ENCODE measurements around the gene AATF.

The AATF gene

DNA sequence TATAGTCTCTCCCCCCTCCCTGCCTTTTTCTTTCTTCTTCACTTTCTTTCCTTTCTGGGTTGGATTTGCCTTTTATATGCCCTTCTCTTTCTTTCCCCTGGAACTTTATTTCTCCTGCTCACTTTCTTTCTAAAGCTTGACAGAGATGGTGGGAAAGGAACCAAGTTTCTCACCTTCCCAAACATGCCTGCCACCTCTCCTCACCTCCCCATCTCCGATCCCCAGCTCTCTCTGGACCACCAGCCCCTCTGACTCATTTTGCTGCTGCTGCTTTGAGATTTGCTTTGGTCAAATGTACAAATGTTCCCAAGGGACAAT is 18.2 kb upstream of the AATF start:
- DNase-seq (ENCODE audit: low read depth) = no peak

DNA sequence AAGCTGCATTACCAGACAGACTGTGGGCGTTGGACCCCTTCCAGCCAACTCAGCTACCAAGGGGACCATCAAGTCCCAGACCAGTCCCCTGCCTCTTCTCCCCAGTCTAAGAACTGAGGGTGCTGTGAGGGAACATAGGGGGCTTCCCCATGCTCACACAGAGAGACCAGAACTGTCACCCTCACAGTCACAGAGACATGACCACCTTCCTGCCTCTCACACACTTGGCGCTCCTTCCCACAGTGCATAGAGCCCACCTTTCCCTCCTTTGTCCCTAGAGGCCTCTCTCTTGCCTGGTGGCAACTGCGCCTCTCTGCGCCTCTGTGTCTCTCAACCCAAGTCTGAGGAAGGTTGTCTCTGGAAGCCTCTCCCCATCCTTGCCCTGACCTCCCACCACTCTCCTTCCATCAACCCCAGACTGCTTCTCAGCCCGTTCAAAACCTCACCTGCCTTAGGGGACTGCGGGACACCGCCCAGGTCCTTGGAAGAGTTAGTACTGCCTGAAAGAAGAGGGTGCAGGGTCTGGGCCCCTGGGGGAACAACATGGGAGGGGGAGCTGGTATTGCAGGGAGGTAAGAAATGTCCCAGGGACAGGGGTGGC is 17.6 kb upstream of the AATF start:
- DNase-seq (ENCODE audit: low read depth) = no peak

DNA sequence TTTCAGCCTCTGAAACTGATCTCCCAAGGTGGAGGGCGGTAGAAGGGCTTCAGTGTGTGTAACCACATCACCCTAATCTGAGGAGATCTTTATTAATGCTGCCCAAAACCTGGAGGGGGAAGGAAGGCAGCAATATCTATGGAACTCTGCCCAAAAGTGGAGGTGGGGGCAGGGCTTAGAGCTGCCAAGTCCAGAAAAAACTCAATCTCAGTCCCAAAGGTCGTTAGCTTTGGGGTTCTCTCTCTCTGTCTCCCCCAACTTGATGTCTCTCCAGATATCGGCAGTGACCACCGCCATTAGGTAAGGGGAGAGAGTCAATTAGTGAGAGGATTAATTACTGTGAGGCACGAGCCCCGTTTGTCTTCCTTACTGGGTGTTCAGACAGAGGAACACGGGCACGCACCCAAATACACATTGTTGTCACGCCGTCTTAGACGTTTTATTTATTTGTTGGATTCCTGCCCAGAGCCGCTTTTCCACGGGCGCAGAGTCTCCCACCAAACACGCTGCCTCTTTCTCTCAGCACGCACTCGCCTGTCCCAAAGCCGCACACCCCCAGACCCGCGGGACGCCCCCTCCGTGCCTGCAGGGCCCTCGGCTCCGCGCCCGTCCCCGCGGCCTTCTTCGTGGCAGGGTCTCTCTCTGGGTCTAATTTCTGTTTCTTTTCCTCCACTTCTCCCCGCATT is 16.9 kb upstream of the AATF start:
- DNase-seq (ENCODE audit: low read depth) = no peak

- no peak for DNase-seq (ENCODE audit: low read depth)
Measured at GRCh38 chr17:36932383-36932693, 16.4 kb upstream of the AATF start.

DNA sequence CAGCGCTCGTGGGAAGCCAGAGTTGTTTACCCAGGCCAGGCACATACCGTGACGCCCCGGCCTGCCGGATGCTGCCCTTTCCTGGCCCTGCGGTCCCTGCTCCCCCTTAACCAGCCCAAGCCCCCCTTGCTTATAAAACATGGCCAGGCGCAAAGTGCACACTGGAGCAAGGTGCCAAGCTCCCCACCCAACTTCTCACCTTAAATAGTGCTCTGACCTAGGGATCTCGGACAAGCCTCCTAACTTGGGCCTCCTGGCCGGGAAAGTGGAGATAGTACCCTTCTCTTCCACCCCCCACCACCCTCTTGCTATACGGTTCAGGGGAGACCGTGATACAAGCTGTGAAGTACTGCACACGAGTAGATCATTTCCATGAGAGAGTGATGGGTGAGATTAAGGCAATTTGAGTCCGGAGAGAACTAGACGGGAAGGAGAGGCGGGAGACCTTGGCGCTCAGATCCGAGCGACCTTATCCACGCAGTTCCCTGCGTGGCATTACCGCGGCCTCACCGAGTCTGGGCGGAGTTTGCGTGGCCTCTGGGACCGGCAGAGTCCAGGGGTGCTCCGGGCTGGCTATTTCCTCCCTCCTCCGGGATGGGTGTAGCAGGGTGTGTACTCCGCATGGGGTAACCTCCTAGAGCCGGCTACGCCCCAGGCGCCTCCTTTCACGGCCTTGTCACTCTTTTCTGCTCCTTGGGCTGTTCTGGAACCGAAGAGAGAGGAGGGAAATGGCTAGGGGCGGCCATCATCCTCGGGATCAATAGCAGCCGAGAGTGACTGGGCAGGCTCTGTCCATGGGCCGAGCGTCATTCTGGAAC is 15.9 kb upstream of the AATF start:
- DNase-seq (ENCODE audit: low read depth) = no peak

DNA sequence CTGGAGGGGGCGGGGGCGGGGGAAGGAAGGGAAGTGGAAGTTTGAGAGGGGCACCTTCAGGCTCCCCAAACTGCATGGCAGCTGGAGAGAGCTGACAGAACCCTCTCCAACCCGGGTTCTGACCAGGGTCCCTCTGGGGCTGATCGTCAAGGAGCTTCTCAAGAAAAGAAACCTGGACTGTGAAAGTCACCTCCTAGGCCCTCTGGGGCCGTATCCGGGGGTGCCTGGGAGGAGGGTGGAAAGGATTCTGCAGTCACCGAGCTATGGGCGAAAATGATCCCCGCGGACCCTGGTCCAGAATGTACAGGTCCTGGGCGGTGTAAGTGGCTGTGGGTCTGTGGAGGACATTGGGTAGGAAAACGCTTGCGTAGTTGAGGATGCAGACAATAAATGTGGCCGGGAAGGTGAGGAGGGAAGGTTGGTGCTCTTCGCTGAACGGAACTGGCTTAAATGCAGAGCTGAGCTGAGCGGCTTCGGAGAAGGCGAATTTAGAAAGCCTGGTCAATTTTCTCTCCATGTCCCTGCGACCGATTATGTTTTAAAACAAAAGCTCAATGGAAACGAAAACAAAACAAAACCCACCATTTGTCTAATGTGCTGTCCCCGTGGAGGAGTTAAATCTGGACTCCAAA is 15.1 kb upstream of the AATF start:
- DNase-seq (ENCODE audit: low read depth) = no peak

DNA sequence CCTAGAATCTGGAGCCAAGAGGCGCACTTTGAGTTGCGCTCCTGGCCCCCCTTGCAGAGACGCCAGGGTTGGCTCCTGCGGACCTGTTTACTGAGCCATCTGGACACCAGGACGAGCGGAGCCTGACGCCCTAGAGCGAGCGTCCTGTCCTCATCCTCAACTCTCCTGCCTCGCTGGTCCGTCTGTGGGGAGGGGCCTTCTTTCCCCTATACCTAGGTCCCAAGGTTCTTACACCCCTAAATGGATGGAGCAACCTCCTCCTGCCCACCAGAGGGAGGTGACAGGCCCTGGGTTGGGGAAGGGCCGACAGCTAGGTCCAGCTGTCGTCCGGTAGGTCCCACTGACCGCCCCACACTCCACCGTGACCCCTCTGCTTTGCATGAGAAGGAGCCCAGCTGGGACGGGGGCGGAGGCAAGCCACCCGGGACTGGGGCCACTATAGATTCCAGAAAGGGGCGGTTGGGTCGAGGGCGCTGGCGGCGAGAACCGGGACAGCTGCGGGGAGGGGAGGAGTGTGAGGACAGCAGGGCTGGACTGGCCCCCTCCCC is 14.5 kb upstream of the AATF start:
- DNase-seq (ENCODE audit: low read depth) = no peak

GRCh38 chr17:36934692-36935630 is 13.8 kb upstream of the AATF start:
- no peak for DNase-seq (ENCODE audit: low read depth)

DNA sequence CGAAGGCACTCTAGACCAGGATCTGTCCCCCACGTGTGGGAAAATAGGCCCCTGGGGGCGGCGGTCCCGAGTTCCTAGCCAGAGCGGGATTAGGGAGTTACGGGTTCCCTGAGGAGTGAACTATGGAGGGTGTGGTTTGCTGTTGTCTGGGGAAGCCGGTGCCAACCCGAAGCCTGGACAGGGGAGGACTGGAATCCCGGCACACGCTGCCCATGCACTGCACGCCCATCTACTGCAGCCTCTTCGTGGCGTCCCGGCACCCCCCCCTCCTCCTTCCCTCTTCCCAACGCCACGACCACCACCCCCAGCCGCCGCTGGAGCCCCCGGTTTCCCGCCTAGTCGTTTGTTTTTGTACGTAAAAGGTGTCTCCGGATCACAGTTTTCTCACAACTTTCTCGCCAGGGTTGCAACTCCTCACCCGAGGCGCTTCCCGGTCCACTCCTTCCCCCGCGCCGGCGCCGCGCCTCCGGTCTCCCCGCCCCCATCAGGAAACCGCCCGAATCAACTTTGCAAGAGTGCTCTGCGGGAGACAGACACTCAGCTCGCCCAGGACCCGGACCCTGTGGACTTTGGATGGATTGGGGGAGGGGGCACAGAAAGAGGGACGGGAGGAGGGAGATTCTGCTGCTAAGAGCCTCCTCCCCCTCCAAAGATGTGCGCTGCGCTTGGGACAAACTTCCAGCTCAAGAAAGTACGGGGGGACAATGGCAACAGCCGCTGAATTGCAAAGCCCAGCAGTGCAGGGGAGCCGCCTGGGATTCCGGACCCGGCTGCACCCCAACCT is 12.9 kb upstream of the AATF start:
- no peak for DNase-seq (ENCODE audit: low read depth)

DNA sequence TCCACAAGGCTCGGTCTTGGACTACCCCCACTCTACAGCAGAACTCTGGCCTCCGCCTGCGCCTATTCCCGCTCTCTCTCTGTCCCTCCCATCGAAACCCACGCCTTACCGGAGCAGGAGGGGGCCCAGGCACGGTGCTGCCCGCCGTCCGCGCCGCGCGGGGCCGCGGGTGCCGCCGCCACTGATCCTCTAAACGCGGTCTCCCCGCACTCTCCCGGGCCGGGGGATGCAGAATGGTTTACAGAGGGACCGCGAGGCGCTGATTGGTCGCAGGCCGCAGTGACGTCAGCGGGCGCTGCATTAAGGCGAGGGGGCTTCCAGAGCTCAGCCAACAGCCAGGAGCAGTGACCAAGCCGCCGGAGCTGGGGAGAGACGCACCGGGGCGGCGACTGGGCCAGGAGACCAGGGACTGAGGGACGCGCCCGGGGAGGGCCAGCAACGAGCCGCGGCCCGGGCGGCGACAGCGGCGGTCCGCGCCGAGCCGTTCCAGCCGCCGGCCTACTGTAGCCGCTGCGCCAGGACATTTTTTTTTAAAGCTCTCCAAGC is 12.2 kb upstream of the AATF start:
- DNase-seq (ENCODE audit: low read depth) = no peak

GRCh38 chr17:36937001-36937958 is 11.5 kb upstream of the AATF start, which contains the start of gene LHX1:
TSS of gene LHX1 (plus strand) at chr17:36937475. CDS start at chr17:36938198, 723 bp downstream.
- DNase-seq (ENCODE audit: low read depth) = no peak

GRCh38 chr17:36937959-36938565 is 10.7 kb upstream of the AATF start:
- no peak for DNase-seq (ENCODE audit: low read depth)

GRCh38 chr17:36938566-36939051 is 10.1 kb upstream of the AATF start:
- DNase-seq (ENCODE audit: low read depth) = no peak

- no peak for DNase-seq (ENCODE audit: low read depth)
Measured at GRCh38 chr17:36939052-36939801, 9.5 kb upstream of the AATF start.

DNA sequence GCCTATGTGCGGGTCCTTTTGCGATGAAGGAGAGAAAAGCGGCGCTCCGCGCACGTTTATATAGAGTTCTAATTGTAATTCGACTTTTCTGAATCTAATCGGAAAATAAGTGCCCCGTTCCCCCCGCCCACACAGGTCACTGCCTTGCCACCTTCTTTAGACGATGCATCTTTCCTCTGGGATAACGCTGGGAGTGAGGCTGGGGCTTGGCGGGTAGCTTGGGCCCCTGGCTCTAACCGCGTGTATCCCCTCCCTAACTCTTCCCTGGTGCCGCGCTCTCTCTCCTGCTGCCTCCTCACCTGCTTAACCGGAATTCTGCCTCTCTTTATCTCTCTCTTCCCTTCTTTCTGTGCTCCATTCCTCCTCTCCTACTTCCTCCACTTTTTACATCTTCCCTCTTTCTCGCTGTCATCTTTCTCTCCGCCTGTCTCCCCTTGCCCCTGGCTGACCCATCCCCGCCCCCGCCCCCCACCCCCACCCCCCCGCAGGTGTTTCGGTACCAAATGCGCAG is 8.9 kb upstream of the AATF start:
- DNase-seq (ENCODE audit: low read depth) = no peak

GRCh38 chr17:36940313-36941264 is 8.2 kb upstream of the AATF start:
- no peak for DNase-seq (ENCODE audit: low read depth)

All from activated T-cell treated with anti-CD3 and anti-CD28 coated beads for 48 hours (primary cell).